WTC11 (cell line): ENCODE results near the gene NEIL3. TPM values are rescaled to one million over a fixed set of nuclear protein-coding genes. Genes with fewer than 3 reads are reported as not detected.

Experiments
- ATAC-seq: fragments of 200-7000 bp; cut with Tn5 transposase; 2 replicates; pipeline ENCODE4 v1.10.0; 2021; ENCODE audit warnings: mild to moderate bottlenecking, moderate library complexity
- CTCF ChIA-PET: fragments of 300-600 bp; sonication (Branson Sonifier 250); formaldehyde crosslinking; loops from one replicate; lab custom pipeline; 2021; ENCODE audit warnings: antibody characterized with exemption; lab: Charles Lee
- POLR2A ChIA-PET: fragments of 350-600 bp; sonication (Branson Sonifier 250); formaldehyde crosslinking; loops from one replicate; lab custom pipeline; 2021; ENCODE audit warnings: antibody characterized with exemption; lab: Charles Lee
- DNase-seq: peaks from one replicate; pipeline ENCODE4 v3.0.0; 2021; ENCODE audit warnings: low spot score
- H3K27ac Mint-ChIP-seq: 2 replicates; pipeline ENCODE4 v1.8.0; 2021; ENCODE audit warnings: mixed read lengths
- H3K27me3 Mint-ChIP-seq: 2 replicates; pipeline ENCODE4 v1.8.0; 2021; ENCODE audit warnings: low read depth, mild to moderate bottlenecking, moderate library complexity, mixed read lengths
- H3K36me3 Mint-ChIP-seq: 2 replicates; pipeline ENCODE4 v1.8.0; 2021; ENCODE audit warnings: mixed read lengths
- H3K4me1 Mint-ChIP-seq: 2 replicates; pipeline ENCODE4 v1.8.0; 2022; ENCODE audit warnings: mixed read lengths
- H3K4me3 Mint-ChIP-seq: 2 replicates; pipeline ENCODE4 v1.8.0; 2021; ENCODE audit warnings: mild to moderate bottlenecking, moderate library complexity, mixed read lengths
- H3K9me3 Mint-ChIP-seq: 2 replicates; pipeline ENCODE4 v1.8.0; 2021; ENCODE audit warnings: mixed read lengths
- ATF1 ChIP-seq: sonication (generic); formaldehyde crosslinking; IDR thresholded peaks from 2 replicates; pipeline ENCODE4 v1.8.1; 2023; ENCODE audit warnings: mild to moderate bottlenecking, moderate library complexity, missing genetic modification reagents
- CBFB ChIP-seq: sonication (generic); formaldehyde crosslinking; IDR thresholded peaks from 2 replicates; pipeline ENCODE4 v1.8.1; 2022; ENCODE audit warnings: mild to moderate bottlenecking, low read depth, missing genetic modification reagents
- ETV6 ChIP-seq: sonication (generic); formaldehyde crosslinking; IDR thresholded peaks from 2 replicates; pipeline ENCODE4 v1.8.1; 2022; ENCODE audit warnings: mild to moderate bottlenecking, missing genetic modification reagents
- GTF2I ChIP-seq: fragments of 250-450 bp; sonication (Bioruptor Pico); conservative IDR thresholded peaks from 2 replicates; pipeline ENCODE4 v1.4.0; 2021; ENCODE audit warnings: mild to moderate bottlenecking
- JAZF1 ChIP-seq: fragments of 250-450 bp; sonication (Bioruptor Pico); IDR thresholded peaks from 2 replicates; pipeline ENCODE4 v1.9.0; 2021; ENCODE audit warnings: moderate library complexity, mild to moderate bottlenecking, inconsistent platforms
- MLX ChIP-seq: sonication (generic); formaldehyde crosslinking; IDR thresholded peaks from 2 replicates; pipeline ENCODE4 v1.8.1; 2023; ENCODE audit warnings: mild to moderate bottlenecking, missing genetic modification reagents, moderate library complexity
- NR2C2 ChIP-seq: sonication (generic); formaldehyde crosslinking; IDR thresholded peaks from 2 replicates; pipeline ENCODE4 v1.8.0; 2022; ENCODE audit warnings: mild to moderate bottlenecking, missing genetic modification reagents
- RELA ChIP-seq: sonication (generic); formaldehyde crosslinking; IDR thresholded peaks from 2 replicates; pipeline ENCODE4 v1.8.1; 2022; ENCODE audit warnings: missing genetic modification reagents, mild to moderate bottlenecking, borderline replicate concordance
- STAT6 ChIP-seq: sonication (generic); formaldehyde crosslinking; conservative IDR thresholded peaks from 2 replicates; pipeline ENCODE4 v1.8.1; 2023; ENCODE audit warnings: mild to moderate bottlenecking, low read depth, missing genetic modification reagents, moderate library complexity
- TCF7 ChIP-seq: sonication (generic); formaldehyde crosslinking; IDR thresholded peaks from 2 replicates; pipeline ENCODE4 v1.8.0; 2022; ENCODE audit warnings: mild to moderate bottlenecking, low read depth, missing genetic modification reagents, moderate library complexity
- TP53 ChIP-seq: sonication (generic); formaldehyde crosslinking; IDR thresholded peaks from 2 replicates; pipeline ENCODE4 v1.8.1; 2023; ENCODE audit warnings: mild to moderate bottlenecking, missing genetic modification reagents
- ZMAT4 ChIP-seq: fragments of 250-450 bp; sonication (Bioruptor Pico); IDR thresholded peaks from 2 replicates; pipeline ENCODE4 v1.9.0; 2021; ENCODE audit warnings: mild to moderate bottlenecking
- ZNF219 ChIP-seq: sonication (generic); formaldehyde crosslinking; IDR thresholded peaks from 2 replicates; pipeline ENCODE4 v1.8.0; 2023; ENCODE audit warnings: missing genetic modification reagents, mild to moderate bottlenecking, borderline replicate concordance
- ZNF281 ChIP-seq: sonication (generic); formaldehyde crosslinking; IDR thresholded peaks from 2 replicates; pipeline ENCODE4 v1.8.0; 2023; ENCODE audit warnings: mild to moderate bottlenecking, missing genetic modification reagents
- ZNF396 ChIP-seq: fragments of 250-450 bp; sonication (Bioruptor Pico); IDR thresholded peaks from 2 replicates; pipeline ENCODE4 v1.8.0; 2021; ENCODE audit warnings: mild to moderate bottlenecking, moderate library complexity, borderline replicate concordance
- ZNF532 ChIP-seq: fragments of 250-450 bp; sonication (Bioruptor Pico); IDR thresholded peaks from 2 replicates; pipeline ENCODE4 v1.9.0; 2021; ENCODE audit warnings: mild to moderate bottlenecking, borderline replicate concordance
- total RNA-seq: library from RNA; stranded (reverse); gene quantifications from 3 replicates; pipeline ENCODE4 v1.2.3, GENCODE V29; 2021

The NEIL3 gene
- total RNA-seq, 1 experiment from 2014 or later = 9.9 TPM

GRCh38 chr4:177393236-177393635 lies 83.6 kb downstream of the NEIL3 start (continued):
- TF ChIP-seq STAT6 (no peak), TP53 (CRISPR knock-in tag) (no peak), ZMAT4 (CRISPR knock-in tag) (no peak)

- Mint-ChIP-seq H3K27ac (no peak overlapping the region), H3K4me1 (peaks cover 3% of the 10 kb centered on the region; the same call in 1 of the 2 replicates), H3K27me3 (no peaks in the 10 kb centered on the region), H3K9me3 (peaks cover 16% of the 10 kb centered on the region), H3K36me3 (no peaks in the 10 kb centered on the region; the same call in none of the 2 replicates), H3K4me3 (no peak overlapping the region)
- CTCF ChIA-PET = no interaction called here
- DNase-seq (no peak), ATAC-seq (no peak)
- POLR2A ChIA-PET = no interaction called here
- TF ChIP-seq ZNF219 = no peak
- no peak for TF ChIP-seq ZNF281 (CRISPR knock-in tag)
- no peak for TF ChIP-seq ZMAT4 (CRISPR knock-in tag)
Observed at GRCh38 chr4:177396352-177396751, 86.7 kb downstream of the NEIL3 start.

- Mint-ChIP-seq H3K27ac (no peak overlapping the region), H3K9me3 (peaks cover 16% of the 10 kb centered on the region), H3K4me1 (peaks cover 24% of the 10 kb centered on the region), H3K27me3 (no peaks in the 10 kb centered on the region), H3K36me3 (no peaks in the 10 kb centered on the region; the same call in none of the 2 replicates), H3K4me3 (no peak overlapping the region)
- DNase-seq = no peak
- ChIA-PET POLR2A (no interaction called here), CTCF (no interaction called here)
- no peak for TF ChIP-seq RELA (CRISPR knock-in tag)
- no peak for TF ChIP-seq ETV6
- no peak for TF ChIP-seq GTF2I (CRISPR knock-in tag)
- no peak for TF ChIP-seq ZNF532
- no peak for TF ChIP-seq TCF7 (CRISPR knock-in tag)
- TF ChIP-seq NR2C2 (CRISPR knock-in tag) = no peak
- TF ChIP-seq CBFB (CRISPR knock-in tag) = no peak
- TF ChIP-seq ZNF396 (CRISPR knock-in tag) = no peak
- no peak for TF ChIP-seq JAZF1 (CRISPR knock-in tag)
- TF ChIP-seq ATF1 (CRISPR knock-in tag) = no peak
- no peak for TF ChIP-seq MLX
- ATAC-seq = no peak
Observed at GRCh38 chr4:177400030-177400429, 90.4 kb downstream of the NEIL3 start.
